ENCODE data around the gene KLHL13. TPM values are rescaled to one million over a fixed set of nuclear protein-coding genes. Genes with fewer than 3 reads are reported as not detected.
"Not testable (repeated sequence)": the region's sequence is repeated elsewhere in the genome, so short reads cannot be mapped to it uniquely, and the experiment has no call there.

The KLHL13 gene
- total RNA-seq, 2 donors from 2014 or later, result 8.9 to 10.7 TPM

DNA sequence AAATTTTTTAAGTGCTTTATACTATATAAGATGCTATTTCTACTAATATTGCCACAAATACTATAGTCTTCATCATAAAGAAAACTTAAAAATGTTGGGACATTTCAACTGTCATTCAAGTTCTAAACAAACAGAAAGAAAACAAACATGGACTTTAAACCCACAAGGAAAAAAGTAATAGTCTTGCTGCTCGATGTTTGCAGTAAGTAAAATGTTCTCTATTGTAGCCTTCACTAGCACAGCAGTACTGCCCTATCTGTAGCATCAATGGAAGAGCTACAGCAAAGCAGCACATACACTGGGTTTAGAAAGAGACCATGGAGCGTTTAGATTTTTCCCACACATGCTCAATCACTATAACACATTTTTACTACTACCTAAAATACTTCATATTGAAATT lies 146.8 kb downstream of the KLHL13 start:
- Histone ChIP-seq H3K27me3 (replicated peaks; ENCODE audit: insufficient read depth) (no peaks in the 10 kb centered on the region), H3K36me3 (no peaks in the 10 kb centered on the region), H3K4me3 (no peak overlapping the region), H3K4me1 (replicated peaks) (no peaks in the 10 kb centered on the region), H3K27ac (no peak overlapping the region), H3K9me3 (no peaks in the 10 kb centered on the region)
- intact Hi-C loops (cut with DNase I), result no loop called here
- no peak for TF ChIP-seq POLR2AphosphoS5 (IDR thresholded peaks at IDR 0.05)
- TF ChIP-seq POLR2A (IDR thresholded peaks at IDR 0.05), result no peak
- TF ChIP-seq, protein P1, sequence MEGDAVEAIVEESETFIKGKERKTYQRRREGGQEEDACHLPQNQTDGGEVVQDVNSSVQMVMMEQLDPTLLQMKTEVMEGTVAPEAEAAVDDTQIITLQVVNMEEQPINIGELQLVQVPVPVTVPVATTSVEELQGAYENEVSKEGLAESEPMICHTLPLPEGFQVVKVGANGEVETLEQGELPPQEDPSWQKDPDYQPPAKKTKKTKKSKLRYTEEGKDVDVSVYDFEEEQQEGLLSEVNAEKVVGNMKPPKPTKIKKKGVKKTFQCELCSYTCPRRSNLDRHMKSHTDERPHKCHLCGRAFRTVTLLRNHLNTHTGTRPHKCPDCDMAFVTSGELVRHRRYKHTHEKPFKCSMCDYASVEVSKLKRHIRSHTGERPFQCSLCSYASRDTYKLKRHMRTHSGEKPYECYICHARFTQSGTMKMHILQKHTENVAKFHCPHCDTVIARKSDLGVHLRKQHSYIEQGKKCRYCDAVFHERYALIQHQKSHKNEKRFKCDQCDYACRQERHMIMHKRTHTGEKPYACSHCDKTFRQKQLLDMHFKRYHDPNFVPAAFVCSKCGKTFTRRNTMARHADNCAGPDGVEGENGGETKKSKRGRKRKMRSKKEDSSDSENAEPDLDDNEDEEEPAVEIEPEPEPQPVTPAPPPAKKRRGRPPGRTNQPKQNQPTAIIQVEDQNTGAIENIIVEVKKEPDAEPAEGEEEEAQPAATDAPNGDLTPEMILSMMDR (IDR thresholded peaks at IDR 0.05), result no peak
- DNase-seq (ENCODE audit: low spot score), result no peak
- WGBS, result 64% methylated on average over 2 of the region's 2 CpGs

DNA sequence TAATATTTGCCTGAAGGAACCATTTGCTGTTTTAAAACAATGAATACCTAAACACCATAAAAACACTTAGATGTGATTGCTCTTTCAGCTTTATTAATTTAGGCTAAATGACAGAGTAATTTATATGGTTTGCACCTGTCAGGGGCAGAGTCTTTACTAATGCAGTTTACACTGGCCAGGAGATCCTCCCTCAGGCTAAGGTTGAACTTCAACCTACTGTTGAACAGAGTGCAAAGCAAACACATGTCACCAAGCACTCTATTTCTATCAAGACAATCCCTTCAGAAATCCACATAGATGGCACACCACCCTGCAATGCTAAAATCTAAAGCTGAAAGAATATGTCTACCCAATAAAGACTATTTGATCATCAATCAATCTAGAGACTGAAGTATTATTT lies 147.3 kb downstream of the KLHL13 start:
- no peak overlapping the region for H3K27ac ChIP-seq
- no peaks in the 10 kb centered on the region for H3K36me3 ChIP-seq
- intact Hi-C loops (cut with DNase I), result no loop called here
- TF ChIP-seq, protein P1 (IDR thresholded peaks at IDR 0.05), result no peak
- TF ChIP-seq POLR2A (IDR thresholded peaks at IDR 0.05) (no peak), POLR2AphosphoS5 (IDR thresholded peaks at IDR 0.05) (no peak)
- no peak for DNase-seq (ENCODE audit: low spot score)
- H3K4me1 ChIP-seq (replicated peaks), result no peaks in the 10 kb centered on the region
- no peaks in the 10 kb centered on the region for H3K27me3 ChIP-seq (replicated peaks; ENCODE audit: insufficient read depth)
- no peaks in the 10 kb centered on the region for H3K9me3 ChIP-seq
- H3K4me3 ChIP-seq, result no peak overlapping the region

DNA sequence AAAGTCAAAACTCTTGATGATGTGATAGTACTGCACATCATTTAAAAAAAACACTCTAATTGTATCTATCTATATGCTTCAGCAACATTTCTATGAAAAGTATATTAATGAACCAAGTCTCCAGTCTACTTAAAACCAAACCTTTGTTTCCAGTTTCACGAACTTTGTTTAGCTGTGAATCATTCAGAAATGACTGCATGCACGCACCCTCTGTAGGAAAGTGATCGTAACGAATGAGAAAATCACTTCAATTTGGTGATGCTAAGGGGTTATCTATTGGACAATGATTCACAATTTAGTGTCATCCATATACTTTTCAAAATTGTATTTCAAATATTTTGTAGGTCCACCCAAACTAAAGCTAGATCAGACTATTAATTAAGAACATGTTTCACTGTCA lies 157.6 kb downstream of the KLHL13 start:
- no peak overlapping the region for H3K27ac ChIP-seq
- no peaks in the 10 kb centered on the region for H3K27me3 ChIP-seq (replicated peaks; ENCODE audit: insufficient read depth)
- no peak for TF ChIP-seq POLR2A (IDR thresholded peaks at IDR 0.05)
- no peak for TF ChIP-seq POLR2AphosphoS5 (IDR thresholded peaks at IDR 0.05)
- TF ChIP-seq, protein P1 (IDR thresholded peaks at IDR 0.05), result no peak
- intact Hi-C loops (cut with DNase I), result no loop called here
- H3K4me3 ChIP-seq, result no peak overlapping the region
- no peaks in the 10 kb centered on the region for H3K9me3 ChIP-seq
- no peaks in the 10 kb centered on the region for H3K4me1 ChIP-seq (replicated peaks)
- no peak for DNase-seq (ENCODE audit: low spot score)
- no peaks in the 10 kb centered on the region for H3K36me3 ChIP-seq
- WGBS, result 99% methylated on average over 4 of the region's 4 CpGs

DNA sequence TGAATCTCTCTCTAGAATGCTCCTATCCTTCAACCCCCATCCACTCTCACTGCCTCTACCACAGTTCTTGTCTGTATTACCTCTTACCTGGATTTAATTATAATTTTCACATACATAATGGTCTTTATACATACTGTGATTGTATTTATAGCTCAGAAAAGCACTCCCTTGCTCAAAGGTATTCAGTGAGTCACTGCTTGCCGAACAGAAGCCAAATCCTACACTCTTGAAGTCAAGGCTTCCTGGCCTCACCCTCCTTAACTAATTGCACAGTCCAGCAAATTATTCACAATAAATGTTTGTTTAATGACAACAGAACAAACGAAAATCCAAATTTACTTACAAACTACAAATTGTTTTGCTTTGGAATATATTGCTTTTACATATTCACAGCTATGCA lies 159.5 kb downstream of the KLHL13 start:
- 44% methylated on average over 2 of the region's 2 CpGs for WGBS
- intact Hi-C loops (cut with DNase I), result no loop called here
- no peaks in the 10 kb centered on the region for H3K36me3 ChIP-seq

DNA sequence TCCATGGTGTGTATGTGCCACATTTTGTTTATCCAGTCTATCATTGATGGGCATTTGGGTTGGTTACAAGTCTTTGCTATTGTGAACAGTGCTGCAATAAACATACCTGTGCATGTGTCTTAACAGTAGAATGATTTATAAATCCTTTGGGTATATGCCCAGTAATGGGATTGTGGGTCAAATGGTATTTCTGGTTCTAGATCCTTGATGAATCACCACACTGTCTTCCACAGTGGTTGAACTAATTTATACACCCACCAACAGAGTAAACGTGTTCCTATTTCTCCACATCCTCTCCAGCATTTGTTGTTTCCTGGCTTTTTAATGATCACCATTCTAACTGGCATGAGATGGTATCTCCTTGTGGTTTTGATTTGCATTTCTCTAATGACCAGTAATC lies 177.3 kb downstream of the KLHL13 start:
- WGBS, result 80% methylated on average over 1 of the region's 1 CpG
- H3K4me3 ChIP-seq; H3K27me3 ChIP-seq (replicated peaks; ENCODE audit: insufficient read depth); H3K36me3 ChIP-seq; H3K4me1 ChIP-seq (replicated peaks); H3K27ac ChIP-seq; H3K9me3 ChIP-seq; DNase-seq (ENCODE audit: low spot score); intact Hi-C loops (cut with DNase I): not testable (repeated sequence)

More for the DNA sequence above, 159.5 kb downstream of the KLHL13 start:
- DNase-seq (ENCODE audit: low spot score), result no peak
- TF ChIP-seq POLR2A (IDR thresholded peaks at IDR 0.05), result no peak
- no peak for TF ChIP-seq POLR2AphosphoS5 (IDR thresholded peaks at IDR 0.05)
- TF ChIP-seq, protein P1 (IDR thresholded peaks at IDR 0.05), result no peak
- Histone ChIP-seq H3K4me3 (no peak overlapping the region), H3K27me3 (replicated peaks; ENCODE audit: insufficient read depth) (no peaks in the 10 kb centered on the region), H3K27ac (no peak overlapping the region), H3K4me1 (replicated peaks) (no peaks in the 10 kb centered on the region), H3K9me3 (no peaks in the 10 kb centered on the region)

Data from prostate gland (tissue), 2 donors.